OCI-LY1 (cell line): ENCODE results near the gene GSX2.

Experiments used
- H2AFZ ChIP-seq: fragments of 200-600 bp; sonication (generic), shearing (Covaris generic); 2 replicates; pipeline ENCODE4 v1.6.0; 2014; ENCODE audit warnings: antibody characterized with exemption, mild to moderate bottlenecking, low read length
- H3F3A ChIP-seq: fragments of 200-600 bp; sonication (generic), shearing (Covaris generic); 2 replicates; pipeline ENCODE4 v1.6.0; 2014; ENCODE audit warnings: mild to moderate bottlenecking, antibody characterized with exemption, low read length, moderate library complexity; ENCODE audit not compliant: insufficient read depth
- H3K27ac ChIP-seq: fragments of 200-600 bp; sonication (generic); 2 replicates; pipeline ENCODE4 v1.5.1; 2014; ENCODE audit warnings: low read length, mixed run types, mild to moderate bottlenecking, low read depth; ENCODE audit not compliant: poor library complexity, severe bottlenecking
- H3K27me3 ChIP-seq: fragments of 200-600 bp; sonication (generic); 2 replicates; pipeline ENCODE4 v1.6.0; 2014; ENCODE audit warnings: antibody characterized with exemption, mild to moderate bottlenecking, low read length, moderate library complexity; ENCODE audit not compliant: insufficient read depth
- H3K36me3 ChIP-seq: fragments of 200-600 bp; sonication (generic); 2 replicates; pipeline ENCODE4 v1.6.1; 2014; ENCODE audit warnings: mild to moderate bottlenecking, antibody characterized with exemption, low read length, moderate library complexity, mixed read lengths; ENCODE audit not compliant: insufficient read depth
- H3K4me1 ChIP-seq: fragments of 200-600 bp; sonication (generic); 2 replicates; pipeline ENCODE4 v1.5.1; 2014; ENCODE audit warnings: mild to moderate bottlenecking, low read length, moderate library complexity; ENCODE audit not compliant: insufficient read depth, severe bottlenecking
- H3K4me2 ChIP-seq: fragments of 200-600 bp; sonication (generic), shearing (Covaris generic); 2 replicates; pipeline ENCODE4 v1.6.1; 2014; ENCODE audit warnings: low read length
- H3K4me3 ChIP-seq: fragments of 200-600 bp; sonication (generic); 2 replicates; pipeline ENCODE4 v1.5.1; 2014; ENCODE audit warnings: low read length, low read depth, mild to moderate bottlenecking, mixed read lengths; ENCODE audit not compliant: poor library complexity, severe bottlenecking
- H3K79me2 ChIP-seq: fragments of 200-600 bp; shearing (Covaris generic); 2 replicates; pipeline ENCODE4 v1.6.1; 2016; ENCODE audit warnings: mixed run types, low read length, mixed read lengths; ENCODE audit not compliant: insufficient read depth
- H3K9ac ChIP-seq: fragments of 200-600 bp; sonication (generic), shearing (Covaris generic); 2 replicates; pipeline ENCODE4 v1.6.1; 2014; ENCODE audit warnings: mild to moderate bottlenecking, low read length, mixed read lengths
- H3K9me2 ChIP-seq: fragments of 200-600 bp; sonication (generic), shearing (Covaris generic); 2 replicates; pipeline ENCODE4 v1.6.1; 2014; ENCODE audit warnings: low read depth, mild to moderate bottlenecking, low read length, mixed read lengths
- H3K9me3 ChIP-seq: fragments of 200-600 bp; shearing (Covaris generic); 2 replicates; pipeline ENCODE4 v1.6.1; 2014; ENCODE audit warnings: low read length, mixed read lengths
- H4K20me1 ChIP-seq: fragments of 200-600 bp; sonication (generic), shearing (Covaris generic); 2 replicates; pipeline ENCODE4 v1.6.0; 2016; ENCODE audit warnings: mild to moderate bottlenecking, low read length; ENCODE audit not compliant: insufficient read depth
- EZH2 ChIP-seq: fragments of 200-600 bp; sonication (generic), shearing (Covaris generic); IDR thresholded peaks from 2 replicates; pipeline ENCODE4 v1.8.0; 2017; ENCODE audit warnings: borderline replicate concordance, mixed run types, mild to moderate bottlenecking, antibody characterized with exemption, low read length, moderate library complexity, mixed read lengths
- TF ChIP-seq, protein P1 (sequence below): fragments of 200-600 bp; sonication (generic), shearing (Covaris generic); IDR thresholded peaks from 2 replicates; pipeline ENCODE4 v1.5.1; 2017; ENCODE audit warnings: mild to moderate bottlenecking, antibody characterized with exemption, low read length, moderate library complexity, mixed read lengths

GSX2 gene

GRCh38 chr4:54140287-54140686, 40.3 kb downstream of the GSX2 start:
- no peaks in the 10 kb centered on the region for H3K4me1 ChIP-seq
- no peak overlapping the region for H3K9ac ChIP-seq
- no peaks in the 10 kb centered on the region for H3K36me3 ChIP-seq
- TF ChIP-seq, protein P1, sequence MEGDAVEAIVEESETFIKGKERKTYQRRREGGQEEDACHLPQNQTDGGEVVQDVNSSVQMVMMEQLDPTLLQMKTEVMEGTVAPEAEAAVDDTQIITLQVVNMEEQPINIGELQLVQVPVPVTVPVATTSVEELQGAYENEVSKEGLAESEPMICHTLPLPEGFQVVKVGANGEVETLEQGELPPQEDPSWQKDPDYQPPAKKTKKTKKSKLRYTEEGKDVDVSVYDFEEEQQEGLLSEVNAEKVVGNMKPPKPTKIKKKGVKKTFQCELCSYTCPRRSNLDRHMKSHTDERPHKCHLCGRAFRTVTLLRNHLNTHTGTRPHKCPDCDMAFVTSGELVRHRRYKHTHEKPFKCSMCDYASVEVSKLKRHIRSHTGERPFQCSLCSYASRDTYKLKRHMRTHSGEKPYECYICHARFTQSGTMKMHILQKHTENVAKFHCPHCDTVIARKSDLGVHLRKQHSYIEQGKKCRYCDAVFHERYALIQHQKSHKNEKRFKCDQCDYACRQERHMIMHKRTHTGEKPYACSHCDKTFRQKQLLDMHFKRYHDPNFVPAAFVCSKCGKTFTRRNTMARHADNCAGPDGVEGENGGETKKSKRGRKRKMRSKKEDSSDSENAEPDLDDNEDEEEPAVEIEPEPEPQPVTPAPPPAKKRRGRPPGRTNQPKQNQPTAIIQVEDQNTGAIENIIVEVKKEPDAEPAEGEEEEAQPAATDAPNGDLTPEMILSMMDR = no peak
- no peak for TF ChIP-seq EZH2
- H3K9me2 ChIP-seq = no peaks in the 10 kb centered on the region
- no peak overlapping the region for H3K4me3 ChIP-seq
- H3F3A ChIP-seq = no peaks in the 10 kb centered on the region
- no peaks in the 10 kb centered on the region for H3K27me3 ChIP-seq
- no peaks in the 10 kb centered on the region for H4K20me1 ChIP-seq
- no peaks in the 10 kb centered on the region for H3K9me3 ChIP-seq
- H3K79me2 ChIP-seq = no peaks in the 10 kb centered on the region
- H3K4me2 ChIP-seq = no peak overlapping the region
- H2AFZ ChIP-seq = no peak overlapping the region
- H3K27ac ChIP-seq = no peak overlapping the region

DNA sequence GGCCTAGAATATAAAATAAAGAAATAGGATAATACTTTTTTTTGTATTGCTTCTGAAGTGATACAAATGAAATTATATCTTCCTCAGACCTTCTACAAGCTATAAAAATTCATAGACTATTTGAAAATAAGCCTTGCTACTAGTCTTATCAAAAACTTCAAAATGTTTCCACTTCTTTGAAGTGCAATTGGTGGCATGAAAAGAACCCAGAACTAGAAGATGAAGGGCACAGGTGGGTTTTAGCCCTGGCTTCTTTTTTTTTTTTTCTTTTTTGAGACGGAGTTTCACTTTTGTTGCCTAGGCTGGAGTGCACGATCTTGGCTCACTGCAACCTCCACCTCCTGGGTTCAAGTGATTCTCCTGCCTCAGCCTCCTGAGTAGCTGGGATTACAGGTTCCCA, 44.2 kb downstream of the GSX2 start:
- Histone ChIP-seq H3K4me3 (no peak overlapping the region), H4K20me1 (no peaks in the 10 kb centered on the region), H3K9me2 (no peaks in the 10 kb centered on the region), H3K9ac (no peak overlapping the region), H3F3A (no peaks in the 10 kb centered on the region), H3K9me3 (no peaks in the 10 kb centered on the region), H3K4me1 (no peaks in the 10 kb centered on the region), H3K79me2 (no peaks in the 10 kb centered on the region), H2AFZ (no peak overlapping the region), H3K27ac (no peak overlapping the region), H3K27me3 (no peaks in the 10 kb centered on the region), H3K36me3 (no peaks in the 10 kb centered on the region), H3K4me2 (no peak overlapping the region)
- TF ChIP-seq, protein P1 = no peak
- TF ChIP-seq EZH2 = no peak

DNA sequence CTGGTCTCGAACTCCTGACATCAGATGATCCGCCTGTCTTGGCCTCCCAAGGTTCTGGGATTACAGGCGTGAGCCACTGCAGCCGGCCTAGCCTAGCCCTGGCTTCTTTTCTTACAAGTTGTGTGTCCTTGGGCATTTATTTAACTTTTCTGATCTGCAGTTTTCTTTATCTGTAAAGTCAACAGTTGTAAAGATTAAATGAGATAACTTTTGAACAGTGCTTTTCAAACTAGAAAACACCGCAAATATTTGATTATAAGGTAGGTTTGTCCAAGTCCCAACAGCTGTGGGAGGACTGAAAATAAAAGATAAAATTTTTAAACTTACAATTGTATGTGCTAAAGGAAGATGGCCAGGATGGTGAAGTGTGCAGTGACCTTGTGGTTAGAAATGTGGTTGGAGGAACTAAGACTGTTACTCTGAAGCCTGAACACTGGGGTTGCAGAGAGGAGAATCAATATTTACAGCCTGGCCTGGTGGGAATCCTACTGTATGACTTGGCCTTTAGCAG, 44.8 kb downstream of the GSX2 start:
- no peak overlapping the region for H3K9ac ChIP-seq
- no peak overlapping the region for H3K27ac ChIP-seq
- TF ChIP-seq EZH2 = no peak
- TF ChIP-seq, protein P1 = no peak
- H3K4me1 ChIP-seq = no peaks in the 10 kb centered on the region
- H3K9me2 ChIP-seq = no peaks in the 10 kb centered on the region
- no peaks in the 10 kb centered on the region for H4K20me1 ChIP-seq
- no peak overlapping the region for H2AFZ ChIP-seq
- no peak overlapping the region for H3K4me3 ChIP-seq
- H3K79me2 ChIP-seq = no peaks in the 10 kb centered on the region
- H3K9me3 ChIP-seq = no peaks in the 10 kb centered on the region
- H3F3A ChIP-seq = no peaks in the 10 kb centered on the region
- H3K27me3 ChIP-seq = no peaks in the 10 kb centered on the region
- no peaks in the 10 kb centered on the region for H3K36me3 ChIP-seq
- no peak overlapping the region for H3K4me2 ChIP-seq
